ENCODE results near the gene UROC1.

Gene UROC1

GRCh38 chr3:126508564-126508964, 9.0 kb downstream of the UROC1 start:
- Histone ChIP-seq H3K4me3 (ENCODE audit: low read length in 2 of 2) (no peak overlapping the region), H3K4ac (ENCODE audit: low read length) (no peak overlapping the region), H4K8ac (ENCODE audit: low read depth, low read length) (no peak overlapping the region), H3K9me3 (replicated peaks in 1 of 2; ENCODE audit: control insufficient read depth in 2 of 2, insufficient read depth in 1 of 2, low read depth in 1 of 2, low read length in 2 of 2) (no peaks in the 10 kb centered on the region), H3K36me3 (replicated peaks in 1 of 2; ENCODE audit: control insufficient read depth in 2 of 2, insufficient read depth in 2 of 2, low read length in 2 of 2) (no peaks in the 10 kb centered on the region), H3K79me1 (ENCODE audit: low read depth, low read length) (no peaks in the 10 kb centered on the region), H2AK5ac (ENCODE audit: low read depth, low read length) (no peak overlapping the region), H3K23ac (ENCODE audit: low read depth, low read length, poor library complexity) (no peak overlapping the region), H2AFZ (ENCODE audit: low read length) (no peak overlapping the region), H3K27ac (replicated peaks; ENCODE audit: low read length) (no peak overlapping the region), H3K18ac (ENCODE audit: low read length) (no peak overlapping the region), H3K4me2 (ENCODE audit: insufficient read depth, low read length, poor library complexity, severe bottlenecking) (no peak overlapping the region), H2BK12ac (ENCODE audit: low read length) (no peak overlapping the region), H2BK15ac (ENCODE audit: low read length) (no peak overlapping the region), H3K27me3 (ENCODE audit: control insufficient read depth in 3 of 3, insufficient read depth in 3 of 3, low read depth in 1 of 3, low read length in 3 of 3) (peaks cover 0 to 41% (median 0%) of the 10 kb centered on the region in 3 experiments), H2BK5ac (ENCODE audit: low read length) (no peak overlapping the region), H2BK120ac (ENCODE audit: low read depth, low read length) (no peak overlapping the region), H3K9ac (ENCODE audit: low read depth, low read length, poor library complexity) (no peak overlapping the region), H4K91ac (ENCODE audit: low read depth, low read length, poor library complexity) (no peak overlapping the region), H3K4me1 (ENCODE audit: control insufficient read depth in 2 of 2, insufficient read depth in 1 of 2, low read depth in 1 of 2, low read length in 2 of 2) (peaks cover 0 to 2% of the 10 kb centered on the region in 2 donors), H3K14ac (ENCODE audit: low read length) (no peak overlapping the region)
- no peak for DNase-seq (ENCODE audit: low spot score)
- WGBS, 2 donors (ENCODE audit: extremely low coverage in 2 of 2, insufficient read length in 2 of 2, insufficient replicate concordance in 1 of 2) = no CpG with 5 or more reads among the region's 4 CpGs

GRCh38 chr3:126507886-126508285, 9.7 kb downstream of the UROC1 start:
- no peak overlapping the region for H2BK12ac ChIP-seq (ENCODE audit: low read length)
- no peaks in the 10 kb centered on the region for H3K9me3 ChIP-seq (replicated peaks in 1 of 2; ENCODE audit: control insufficient read depth in 2 of 2, insufficient read depth in 1 of 2, low read depth in 1 of 2, low read length in 2 of 2)
- no peak overlapping the region for H3K9ac ChIP-seq (ENCODE audit: low read depth, low read length, poor library complexity)
- no peak overlapping the region for H4K91ac ChIP-seq (ENCODE audit: low read depth, low read length, poor library complexity)
- H3K4me1 ChIP-seq (ENCODE audit: control insufficient read depth in 2 of 2, insufficient read depth in 1 of 2, low read depth in 1 of 2, low read length in 2 of 2) = peaks cover 0 to 2% of the 10 kb centered on the region in 2 donors
- no peaks in the 10 kb centered on the region for H3K79me1 ChIP-seq (ENCODE audit: low read depth, low read length)
- no peak overlapping the region for H2BK120ac ChIP-seq (ENCODE audit: low read depth, low read length)
- H3K27me3 ChIP-seq (ENCODE audit: control insufficient read depth in 3 of 3, insufficient read depth in 3 of 3, low read depth in 1 of 3, low read length in 3 of 3) = peaks cover 0 to 34% (median 0%) of the 10 kb centered on the region in 3 experiments
- no peak overlapping the region for H3K27ac ChIP-seq (replicated peaks; ENCODE audit: low read length)
- no peak overlapping the region for H3K4me2 ChIP-seq (ENCODE audit: insufficient read depth, low read length, poor library complexity, severe bottlenecking)
- no peaks in the 10 kb centered on the region for H3K36me3 ChIP-seq (replicated peaks in 1 of 2; ENCODE audit: control insufficient read depth in 2 of 2, insufficient read depth in 2 of 2, low read length in 2 of 2)
- H3K4me3 ChIP-seq (ENCODE audit: low read length in 2 of 2) = no peak overlapping the region
- no CpG with 5 or more reads among the region's 9 CpGs for WGBS, 2 donors (ENCODE audit: extremely low coverage in 2 of 2, insufficient read length in 2 of 2, insufficient replicate concordance in 1 of 2)
- no peak overlapping the region for H3K23ac ChIP-seq (ENCODE audit: low read depth, low read length, poor library complexity)
- DNase-seq (ENCODE audit: low spot score) = no peak
- H2BK15ac ChIP-seq (ENCODE audit: low read length) = no peak overlapping the region
- H3K14ac ChIP-seq (ENCODE audit: low read length) = peak overlapping the region; percentile 59
- H3K18ac ChIP-seq (ENCODE audit: low read length) = no peak overlapping the region
- no peak overlapping the region for H2AFZ ChIP-seq (ENCODE audit: low read length)
- no peak overlapping the region for H2BK5ac ChIP-seq (ENCODE audit: low read length)
- H2AK5ac ChIP-seq (ENCODE audit: low read depth, low read length) = no peak overlapping the region
- H3K4ac ChIP-seq (ENCODE audit: low read length) = no peak overlapping the region
- no peak overlapping the region for H4K8ac ChIP-seq (ENCODE audit: low read depth, low read length)

GRCh38 chr3:126503701-126504100, 13.9 kb downstream of the UROC1 start:
- H3K4me2 ChIP-seq (ENCODE audit: insufficient read depth, low read length, poor library complexity, severe bottlenecking) = no peak overlapping the region
- H3K4me1 ChIP-seq (ENCODE audit: control insufficient read depth in 2 of 2, insufficient read depth in 1 of 2, low read depth in 1 of 2, low read length in 2 of 2) = peaks cover 4 to 19% of the 10 kb centered on the region in 2 donors
- no peak overlapping the region for H3K4ac ChIP-seq (ENCODE audit: low read length)
- H2BK5ac ChIP-seq (ENCODE audit: low read length) = no peak overlapping the region
- H3K18ac ChIP-seq (ENCODE audit: low read length) = no peak overlapping the region
- H3K9me3 ChIP-seq (replicated peaks in 1 of 2; ENCODE audit: control insufficient read depth in 2 of 2, insufficient read depth in 1 of 2, low read depth in 1 of 2, low read length in 2 of 2) = peaks cover 0 to 3% of the 10 kb centered on the region in 2 donors
- no peak overlapping the region for H4K91ac ChIP-seq (ENCODE audit: low read depth, low read length, poor library complexity)
- no peak overlapping the region for H3K4me3 ChIP-seq (ENCODE audit: low read length in 2 of 2)
- H3K23ac ChIP-seq (ENCODE audit: low read depth, low read length, poor library complexity) = peak overlapping the region; percentile 6
- peaks cover 0 to 6% (median 0%) of the 10 kb centered on the region in 3 experiments for H3K27me3 ChIP-seq (ENCODE audit: control insufficient read depth in 3 of 3, insufficient read depth in 3 of 3, low read depth in 1 of 3, low read length in 3 of 3)
- no peak for DNase-seq (ENCODE audit: low spot score)
- no peak overlapping the region for H3K27ac ChIP-seq (replicated peaks; ENCODE audit: low read length)
- H2AFZ ChIP-seq (ENCODE audit: low read length) = no peak overlapping the region
- no peak overlapping the region for H3K14ac ChIP-seq (ENCODE audit: low read length)
- no peak overlapping the region for H3K9ac ChIP-seq (ENCODE audit: low read depth, low read length, poor library complexity)
- no CpG with 5 or more reads among the region's 10 CpGs for WGBS, 2 donors (ENCODE audit: extremely low coverage in 2 of 2, insufficient read length in 2 of 2, insufficient replicate concordance in 1 of 2)
- no peak overlapping the region for H2BK120ac ChIP-seq (ENCODE audit: low read depth, low read length)
- H2AK5ac ChIP-seq (ENCODE audit: low read depth, low read length) = no peak overlapping the region
- no peaks in the 10 kb centered on the region for H3K36me3 ChIP-seq (replicated peaks in 1 of 2; ENCODE audit: control insufficient read depth in 2 of 2, insufficient read depth in 2 of 2, low read length in 2 of 2)
- no peak overlapping the region for H2BK15ac ChIP-seq (ENCODE audit: low read length)
- H4K8ac ChIP-seq (ENCODE audit: low read depth, low read length) = no peak overlapping the region
- no peak overlapping the region for H2BK12ac ChIP-seq (ENCODE audit: low read length)
- H3K79me1 ChIP-seq (ENCODE audit: low read depth, low read length) = no peaks in the 10 kb centered on the region

- H3K36me3 ChIP-seq (replicated peaks in 1 of 2; ENCODE audit: control insufficient read depth in 2 of 2, insufficient read depth in 2 of 2, low read length in 2 of 2) = no peaks in the 10 kb centered on the region
- H3K27ac ChIP-seq (replicated peaks; ENCODE audit: low read length) = no peak overlapping the region
Observed at GRCh38 chr3:126502656-126503055, 14.9 kb downstream of the UROC1 start.

More at GRCh38 chr3:126502656-126503055, 14.9 kb downstream of the UROC1 start:
- Histone ChIP-seq H3K18ac (ENCODE audit: low read length) (no peak overlapping the region), H3K27me3 (ENCODE audit: control insufficient read depth in 3 of 3, insufficient read depth in 3 of 3, low read depth in 1 of 3, low read length in 3 of 3) (peaks cover 0 to 6% (median 0%) of the 10 kb centered on the region in 3 experiments), H3K9me3 (replicated peaks in 1 of 2; ENCODE audit: control insufficient read depth in 2 of 2, insufficient read depth in 1 of 2, low read depth in 1 of 2, low read length in 2 of 2) (peaks cover 0 to 3% of the 10 kb centered on the region in 2 donors), H2BK120ac (ENCODE audit: low read depth, low read length) (no peak overlapping the region), H3K9ac (ENCODE audit: low read depth, low read length, poor library complexity) (no peak overlapping the region), H3K79me1 (ENCODE audit: low read depth, low read length) (no peaks in the 10 kb centered on the region), H3K23ac (ENCODE audit: low read depth, low read length, poor library complexity) (no peak overlapping the region), H4K8ac (ENCODE audit: low read depth, low read length) (no peak overlapping the region), H2AFZ (ENCODE audit: low read length) (no peak overlapping the region), H3K4me2 (ENCODE audit: insufficient read depth, low read length, poor library complexity, severe bottlenecking) (no peak overlapping the region), H4K91ac (ENCODE audit: low read depth, low read length, poor library complexity) (no peak overlapping the region), H2BK5ac (ENCODE audit: low read length) (no peak overlapping the region), H3K14ac (ENCODE audit: low read length) (peak overlapping the region; percentile 11), H3K4ac (ENCODE audit: low read length) (no peak overlapping the region), H3K4me1 (ENCODE audit: control insufficient read depth in 2 of 2, insufficient read depth in 1 of 2, low read depth in 1 of 2, low read length in 2 of 2) (peaks cover 4 to 19% of the 10 kb centered on the region in 2 donors), H3K4me3 (ENCODE audit: low read length in 2 of 2) (peak overlapping the region in 1 of 2 donors; percentile 12), H2BK15ac (ENCODE audit: low read length) (no peak overlapping the region), H2AK5ac (ENCODE audit: low read depth, low read length) (no peak overlapping the region), H2BK12ac (ENCODE audit: low read length) (no peak overlapping the region)
- WGBS, 2 donors (ENCODE audit: extremely low coverage in 2 of 2, insufficient read length in 2 of 2, insufficient replicate concordance in 1 of 2) = no CpG with 5 or more reads among the region's 1 CpG
- DNase-seq (ENCODE audit: low spot score) = no peak
